HepG2 (cell line): ENCODE measurements around the gene DICER1.

Source experiments
- MTA3 ChIP-seq: sonication (generic); formaldehyde crosslinking; IDR thresholded peaks from 2 replicates; pipeline ENCODE4 v1.4.0; 2020; ENCODE audit warnings: missing genetic modification reagents
- NR1H2 ChIP-seq: sonication (generic); formaldehyde crosslinking; IDR thresholded peaks from 2 replicates; pipeline ENCODE4 v1.8.1; 2022; ENCODE audit warnings: low read depth, missing genetic modification reagents, borderline replicate concordance
- PHF8 ChIP-seq: sonication (generic); formaldehyde crosslinking; IDR thresholded peaks from 2 replicates; pipeline ENCODE4 v1.5.0; 2020; ENCODE audit warnings: missing genetic modification reagents
- PRDM15 ChIP-seq: sonication (generic); formaldehyde crosslinking; IDR thresholded peaks from 2 replicates; pipeline ENCODE4 v1.4.0; 2020; ENCODE audit warnings: missing genetic modification reagents
- RFX5 ChIP-seq: IDR thresholded peaks from 2 replicates; pipeline ENCODE4 v1.6.1; 2011; ENCODE audit warnings: low read depth, low read length, improper control_type of control experiment
- ZC3H4 ChIP-seq: sonication (generic); formaldehyde crosslinking; IDR thresholded peaks from 2 replicates; pipeline ENCODE4 v1.4.0; 2020; ENCODE audit warnings: missing genetic modification reagents, borderline replicate concordance
- ZKSCAN5 ChIP-seq: sonication (generic); formaldehyde crosslinking; IDR thresholded peaks from 2 replicates; pipeline ENCODE4 v1.5.1; 2020; ENCODE audit warnings: mild to moderate bottlenecking, missing genetic modification reagents
- ZNF883 ChIP-seq: sonication (generic); formaldehyde crosslinking; IDR thresholded peaks from 2 replicates; pipeline ENCODE4 v1.5.1; 2020; ENCODE audit warnings: mild to moderate bottlenecking, missing genetic modification reagents; ENCODE audit errors: not compliant biosample characterization
- TF ChIP-seq, protein P1 (sequence below): sonication (generic); formaldehyde crosslinking; IDR thresholded peaks from 2 replicates; pipeline ENCODE4 v1.5.0; 2020; ENCODE audit warnings: mild to moderate bottlenecking, missing genetic modification reagents, moderate library complexity
- TF ChIP-seq, protein P2 (sequence below), 2 experiments: sonication (generic) in 1 of 2; formaldehyde crosslinking in 1 of 2; IDR thresholded peaks; 2 replicates each; pipeline versions ENCODE4 v1.5.1 to v1.6.1; 2011 to 2020; ENCODE audit warnings: borderline replicate concordance in 1 of 2, low read depth in 1 of 2, low read length in 1 of 2, mild to moderate bottlenecking in 1 of 2, missing genetic modification reagents in 1 of 2, moderate library complexity in 1 of 2

GRCh38 chr14:95143808-95144620 lies 13.3 kb downstream of the DICER1 start:
- TF ChIP-seq, protein P1, sequence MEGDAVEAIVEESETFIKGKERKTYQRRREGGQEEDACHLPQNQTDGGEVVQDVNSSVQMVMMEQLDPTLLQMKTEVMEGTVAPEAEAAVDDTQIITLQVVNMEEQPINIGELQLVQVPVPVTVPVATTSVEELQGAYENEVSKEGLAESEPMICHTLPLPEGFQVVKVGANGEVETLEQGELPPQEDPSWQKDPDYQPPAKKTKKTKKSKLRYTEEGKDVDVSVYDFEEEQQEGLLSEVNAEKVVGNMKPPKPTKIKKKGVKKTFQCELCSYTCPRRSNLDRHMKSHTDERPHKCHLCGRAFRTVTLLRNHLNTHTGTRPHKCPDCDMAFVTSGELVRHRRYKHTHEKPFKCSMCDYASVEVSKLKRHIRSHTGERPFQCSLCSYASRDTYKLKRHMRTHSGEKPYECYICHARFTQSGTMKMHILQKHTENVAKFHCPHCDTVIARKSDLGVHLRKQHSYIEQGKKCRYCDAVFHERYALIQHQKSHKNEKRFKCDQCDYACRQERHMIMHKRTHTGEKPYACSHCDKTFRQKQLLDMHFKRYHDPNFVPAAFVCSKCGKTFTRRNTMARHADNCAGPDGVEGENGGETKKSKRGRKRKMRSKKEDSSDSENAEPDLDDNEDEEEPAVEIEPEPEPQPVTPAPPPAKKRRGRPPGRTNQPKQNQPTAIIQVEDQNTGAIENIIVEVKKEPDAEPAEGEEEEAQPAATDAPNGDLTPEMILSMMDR: no peak
- TF ChIP-seq ZNF883 (CRISPR knock-in tag) (no peak), NR1H2 (CRISPR knock-in tag) (no peak), PRDM15 (CRISPR knock-in tag) (no peak), PHF8 (CRISPR knock-in tag) (no peak), MTA3 (no peak), ZC3H4 (CRISPR knock-in tag) (no peak), ZKSCAN5 (CRISPR knock-in tag) (no peak), RFX5 (no peak)
- TF ChIP-seq, protein P2, sequence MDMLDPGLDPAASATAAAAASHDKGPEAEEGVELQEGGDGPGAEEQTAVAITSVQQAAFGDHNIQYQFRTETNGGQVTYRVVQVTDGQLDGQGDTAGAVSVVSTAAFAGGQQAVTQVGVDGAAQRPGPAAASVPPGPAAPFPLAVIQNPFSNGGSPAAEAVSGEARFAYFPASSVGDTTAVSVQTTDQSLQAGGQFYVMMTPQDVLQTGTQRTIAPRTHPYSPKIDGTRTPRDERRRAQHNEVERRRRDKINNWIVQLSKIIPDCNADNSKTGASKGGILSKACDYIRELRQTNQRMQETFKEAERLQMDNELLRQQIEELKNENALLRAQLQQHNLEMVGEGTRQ (IDR thresholded peaks at IDR 0.05; ENCODE audit: low read depth, low read length): no peak
- TF ChIP-seq, protein P2 (CRISPR knock-in tag; IDR thresholded peaks at IDR 0.05; ENCODE audit: borderline replicate concordance): no peak
